HG02943 (cell line): ENCODE data around the gene HOXC5.

Experiments
- ATAC-seq: cut with Tn5 transposase; IDR thresholded peaks from one replicate; pipeline ENCODE4 v1.9.1; 2021; ENCODE audit warnings: mild to moderate bottlenecking, low read depth, moderate library complexity; ENCODE audit not compliant: unreplicated experiment

Gene HOXC5

DNA sequence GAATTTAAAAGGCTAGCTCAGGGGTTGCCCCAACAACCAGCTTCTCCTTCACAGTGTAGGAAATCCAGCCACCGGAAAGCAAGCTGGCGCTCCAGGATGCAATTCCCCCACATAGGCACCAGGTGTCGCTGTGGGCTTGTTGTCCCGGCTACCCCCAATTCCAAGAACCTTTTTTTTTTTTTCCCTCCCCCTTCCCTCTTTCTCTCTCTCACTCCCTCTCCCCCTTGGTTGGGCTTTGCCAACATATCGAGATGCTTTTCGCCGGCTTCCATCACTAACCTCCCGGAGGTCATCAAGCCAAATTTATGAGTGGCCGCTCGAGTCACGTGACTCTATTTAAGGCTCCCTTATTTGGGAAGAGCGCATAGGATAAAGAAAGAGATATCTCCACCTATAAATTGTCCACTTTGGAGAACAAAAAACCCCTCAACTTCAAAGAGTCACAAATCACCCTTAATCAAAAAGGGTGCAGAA is at the start of gene HOXC5:
TSS of gene HOXC5 (plus strand) at position 424 of the 474 bp plus-strand sequence. CDS start 73 bp downstream, outside the sequence.
- no peak for ATAC-seq

DNA sequence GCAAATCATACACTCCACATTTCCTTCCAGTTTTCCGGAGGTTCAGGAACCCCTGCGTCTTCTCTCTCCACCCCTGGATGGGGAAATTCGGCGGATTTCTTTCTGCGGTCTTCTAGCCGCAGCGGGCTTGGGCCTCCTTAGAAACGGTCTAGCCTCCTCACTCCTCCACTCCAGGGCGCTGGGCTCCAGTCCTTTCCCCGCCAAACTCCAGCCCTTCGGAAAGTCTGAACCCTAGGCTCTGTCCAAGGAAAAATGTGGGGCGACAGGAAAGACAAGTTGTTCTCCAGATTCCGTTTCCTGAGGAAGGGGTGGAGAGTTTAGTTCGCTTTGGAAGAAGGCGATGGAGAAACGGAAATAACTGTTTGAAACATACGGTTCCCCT is 49.3 kb upstream of the HOXC5 start:
- no peak for ATAC-seq

DNA sequence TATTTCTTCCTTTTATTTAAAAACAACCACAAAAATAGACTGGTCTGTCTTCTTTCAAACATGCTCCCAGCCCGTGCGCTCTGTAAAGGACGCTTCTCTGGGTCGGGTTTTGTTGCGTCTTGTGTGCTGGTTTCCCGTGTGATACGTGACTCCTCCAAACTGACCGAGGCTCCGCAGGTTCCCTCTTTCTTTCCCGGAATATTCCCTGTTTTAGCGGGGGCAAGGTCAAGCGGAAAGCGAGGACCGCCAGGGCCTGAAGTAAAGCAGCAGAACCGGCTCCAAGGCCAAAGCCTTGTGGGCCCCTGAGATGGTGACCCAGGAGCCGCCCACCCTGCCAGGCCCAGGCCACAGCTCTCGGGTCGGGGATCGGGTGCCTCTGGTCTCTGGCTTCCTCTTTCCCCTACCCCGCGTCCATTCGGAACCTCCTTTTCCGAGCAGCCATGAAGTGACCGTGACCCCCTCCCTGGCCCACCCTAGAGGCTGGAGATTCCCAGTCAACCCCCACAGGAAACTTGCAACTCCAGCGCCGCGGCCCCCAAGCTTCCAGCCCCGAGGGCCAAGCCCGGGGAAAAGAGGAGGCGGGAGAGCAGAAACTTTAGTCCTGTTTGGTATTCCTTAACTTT is 48.8 kb upstream of the HOXC5 start:
- ATAC-seq, result no peak

DNA sequence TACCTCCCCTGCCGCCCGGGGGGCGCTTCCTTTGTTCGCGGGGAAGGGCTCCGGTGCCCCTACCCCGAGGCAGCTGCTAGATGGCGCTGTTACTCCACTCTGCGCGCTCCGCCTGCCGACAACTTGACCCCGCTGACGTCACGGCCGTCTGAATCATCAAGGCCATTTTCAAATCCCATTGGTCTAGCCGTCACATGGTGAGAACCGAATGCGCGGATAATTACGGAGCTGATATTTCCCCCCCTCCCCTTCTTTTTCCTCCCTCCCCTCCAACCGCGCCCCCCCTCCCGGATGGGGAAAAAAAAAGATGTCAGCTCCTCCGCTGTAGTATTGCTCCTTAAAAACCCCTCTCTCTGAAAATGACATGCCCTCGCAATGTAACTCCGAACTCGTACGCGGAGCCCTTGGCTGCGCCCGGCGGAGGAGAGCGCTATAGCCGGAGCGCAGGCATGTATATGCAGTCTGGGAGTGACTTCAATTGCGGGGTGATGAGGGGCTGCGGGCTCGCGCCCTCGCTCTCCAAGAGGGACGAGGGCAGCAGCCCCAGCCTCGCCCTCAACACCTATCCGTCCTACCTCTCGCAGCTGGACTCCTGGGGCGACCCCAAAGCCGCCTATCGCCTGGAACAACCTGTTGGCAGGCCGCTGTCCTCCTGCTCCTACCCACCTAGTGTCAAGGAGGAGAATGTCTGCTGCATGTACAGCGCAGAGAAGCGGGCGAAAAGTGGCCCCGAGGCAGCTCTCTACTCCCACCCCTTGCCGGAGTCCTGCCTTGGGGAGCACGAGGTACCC is 47.8 kb upstream of the HOXC5 start, which contains the start of gene HOXC10:
TSS of gene HOXC10 (plus strand) at position 246 of the 791 bp plus-strand sequence. CDS start at position 360, 114 bp downstream.
- no peak for ATAC-seq

DNA sequence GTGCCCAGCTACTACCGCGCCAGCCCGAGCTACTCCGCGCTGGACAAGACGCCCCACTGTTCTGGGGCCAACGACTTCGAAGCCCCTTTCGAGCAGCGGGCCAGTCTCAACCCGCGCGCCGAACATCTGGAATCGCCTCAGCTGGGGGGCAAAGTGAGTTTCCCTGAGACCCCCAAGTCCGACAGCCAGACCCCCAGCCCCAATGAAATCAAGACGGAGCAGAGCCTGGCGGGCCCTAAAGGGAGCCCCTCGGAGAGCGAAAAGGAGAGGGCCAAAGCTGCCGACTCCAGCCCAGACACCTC is 47.2 kb upstream of the HOXC5 start:
- no peak for ATAC-seq

DNA sequence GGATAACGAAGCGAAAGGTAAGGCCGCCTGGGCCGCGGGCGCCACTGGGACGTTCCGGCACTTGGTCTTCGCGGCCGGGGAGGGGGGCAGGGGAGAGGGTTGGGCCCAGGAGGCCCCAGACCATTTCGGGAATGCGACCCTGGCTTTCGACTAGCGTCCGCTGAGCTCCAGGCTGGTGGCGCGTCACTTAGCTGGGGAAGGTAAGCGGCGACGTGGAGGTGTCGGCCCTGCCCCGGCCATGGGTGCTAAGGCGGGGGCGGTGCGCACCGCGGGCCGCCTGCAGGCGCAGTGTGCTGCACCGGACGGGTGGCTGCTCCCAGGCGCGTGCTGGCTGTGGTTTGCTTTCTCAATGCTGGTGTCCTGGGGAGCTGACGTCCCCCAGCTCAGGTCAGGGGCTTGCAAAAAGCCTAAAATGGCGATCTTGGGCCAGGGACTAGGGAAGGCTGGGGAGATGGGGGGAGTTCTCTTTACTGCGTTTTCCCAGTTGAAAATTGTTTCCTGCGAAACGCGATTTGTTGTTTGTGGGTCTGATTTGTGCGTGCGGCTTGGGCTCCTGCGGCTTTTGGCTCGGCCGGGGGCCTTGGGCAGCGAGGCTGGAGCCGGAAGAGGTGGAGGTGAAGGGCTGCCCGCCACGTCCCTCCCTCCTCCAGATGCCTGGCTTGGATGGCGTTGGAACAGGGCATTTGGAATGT is 46.7 kb upstream of the HOXC5 start:
- no peak for ATAC-seq

DNA sequence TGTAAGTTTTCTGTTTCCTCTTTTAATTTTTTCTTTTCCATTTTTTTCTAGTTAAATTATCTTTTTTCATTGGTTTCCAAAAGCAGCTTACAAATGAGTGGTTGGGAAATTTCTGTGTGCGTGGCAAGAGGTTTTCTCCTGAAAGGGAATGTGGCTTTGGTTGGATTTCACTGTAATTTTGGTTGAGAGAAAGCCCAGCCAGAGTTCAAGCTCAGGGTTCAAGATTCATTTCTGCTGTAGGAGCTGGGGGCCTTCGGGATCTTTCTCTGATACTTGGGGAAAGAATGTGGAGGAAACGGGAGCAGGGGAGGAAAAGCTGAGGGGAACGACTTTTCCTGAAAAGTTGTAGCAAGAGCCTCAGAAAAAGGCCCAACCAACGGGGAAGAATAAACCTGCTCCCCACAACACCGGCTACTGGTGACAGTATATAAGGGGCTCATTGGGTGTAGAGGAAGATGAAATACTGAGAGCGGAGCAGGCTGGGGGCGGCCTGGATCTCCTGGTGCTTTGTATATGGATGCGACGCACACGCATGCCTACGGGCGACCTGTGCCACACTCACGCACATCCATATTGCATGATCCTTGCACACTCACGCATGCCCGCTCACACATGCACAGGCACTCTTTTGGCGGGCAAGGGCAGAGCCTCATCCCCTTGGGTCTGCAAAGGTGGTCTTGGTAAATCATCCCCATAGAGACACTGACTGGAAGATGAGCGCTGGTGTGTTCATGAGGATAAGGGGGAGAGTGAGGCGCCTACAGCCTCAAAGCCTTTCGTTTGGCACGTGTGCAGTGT is 46.0 kb upstream of the HOXC5 start:
- ATAC-seq, result no peak

DNA sequence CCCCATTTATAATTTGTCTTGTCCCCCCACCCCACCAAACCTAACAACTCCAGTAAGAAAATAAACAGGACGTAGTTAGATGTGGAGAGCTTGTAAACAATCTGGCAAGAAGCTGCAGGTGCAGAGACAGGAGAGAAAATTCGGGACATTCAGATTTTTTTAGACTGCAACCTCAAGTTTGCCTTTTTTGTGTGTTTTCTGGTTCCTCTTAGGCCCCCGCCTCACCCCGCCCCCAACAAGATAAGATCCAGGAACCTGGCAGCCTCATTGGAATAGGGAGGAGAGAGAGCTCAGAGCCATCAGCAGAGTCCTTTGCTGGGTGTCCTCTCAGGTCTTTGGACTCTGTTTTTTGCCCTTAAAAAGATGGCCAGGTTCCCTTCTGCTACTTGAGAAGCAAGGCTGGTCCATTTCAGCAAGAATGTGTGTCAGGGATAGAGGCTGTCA is 45.0 kb upstream of the HOXC5 start:
- ATAC-seq, result no peak

DNA sequence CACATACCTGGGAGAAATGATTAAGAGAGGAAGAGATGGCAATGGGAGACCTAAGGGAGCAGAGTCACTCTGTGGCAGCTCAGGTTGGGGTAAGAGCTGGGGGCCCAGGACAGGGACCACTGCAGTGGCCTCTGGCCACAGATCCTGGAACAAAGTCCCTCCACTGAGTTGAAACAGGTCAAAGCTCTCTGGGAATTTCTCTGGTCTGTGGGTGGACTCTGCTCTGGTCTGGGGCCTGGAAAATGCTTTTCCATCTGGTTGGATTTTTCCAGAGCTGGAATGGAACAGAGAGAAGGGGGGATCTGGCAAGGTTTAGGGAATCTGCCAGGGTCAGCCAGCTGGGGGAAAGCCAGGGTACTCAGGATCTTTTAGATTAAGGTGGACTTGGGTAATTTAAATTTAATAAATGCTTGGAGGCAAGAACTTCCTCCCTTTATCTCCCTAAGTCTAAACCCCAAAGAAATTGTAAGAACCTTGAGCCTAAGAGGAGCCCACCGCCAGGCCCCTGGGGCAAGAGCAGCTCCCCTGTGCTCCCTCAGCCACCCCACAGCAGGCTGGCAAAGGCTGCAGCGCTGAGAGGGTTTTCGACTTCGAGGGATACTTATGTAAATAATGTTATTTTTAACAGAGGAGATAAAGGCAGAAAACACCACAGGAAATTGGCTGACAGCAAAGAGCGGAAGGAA is 44.2 kb upstream of the HOXC5 start:
- no peak for ATAC-seq

DNA sequence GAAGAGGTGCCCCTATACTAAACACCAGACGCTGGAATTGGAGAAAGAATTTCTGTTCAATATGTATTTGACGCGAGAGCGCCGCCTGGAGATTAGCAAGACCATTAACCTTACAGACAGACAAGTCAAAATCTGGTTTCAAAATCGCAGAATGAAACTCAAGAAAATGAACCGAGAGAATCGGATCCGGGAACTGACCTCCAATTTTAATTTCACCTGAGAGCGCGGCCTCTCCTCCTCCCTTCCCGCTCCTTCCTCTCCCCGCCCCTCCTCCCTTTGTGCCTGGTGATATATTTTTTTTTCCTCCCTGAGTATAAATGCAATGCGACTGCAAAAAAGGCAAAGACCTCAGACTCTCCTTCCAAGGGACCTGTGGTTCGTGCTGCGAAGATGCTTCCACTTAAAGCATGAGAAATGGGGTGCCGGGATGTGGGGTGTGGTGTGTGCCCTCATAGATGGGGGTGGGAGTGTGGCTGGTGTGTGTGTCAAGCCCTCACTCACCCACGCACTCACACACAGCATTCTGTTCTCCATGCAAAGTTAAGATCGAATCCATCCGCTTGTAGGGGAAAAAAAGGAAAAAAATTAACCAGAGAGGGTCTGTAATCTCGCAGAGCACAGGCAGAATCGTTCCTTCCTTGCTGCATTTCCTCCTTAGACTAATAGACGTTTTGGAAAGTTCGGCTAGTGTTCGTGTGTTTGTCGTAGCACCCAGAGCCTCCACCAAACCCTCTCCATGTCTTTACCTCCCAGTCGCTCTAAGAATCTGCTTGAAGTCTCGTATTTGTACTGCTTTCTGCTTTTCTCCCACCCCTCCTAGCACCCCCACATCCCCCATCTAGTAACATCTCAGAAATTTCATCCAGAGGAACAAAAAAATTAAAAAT is 43.4 kb upstream of the HOXC5 start:
- no peak for ATAC-seq

DNA sequence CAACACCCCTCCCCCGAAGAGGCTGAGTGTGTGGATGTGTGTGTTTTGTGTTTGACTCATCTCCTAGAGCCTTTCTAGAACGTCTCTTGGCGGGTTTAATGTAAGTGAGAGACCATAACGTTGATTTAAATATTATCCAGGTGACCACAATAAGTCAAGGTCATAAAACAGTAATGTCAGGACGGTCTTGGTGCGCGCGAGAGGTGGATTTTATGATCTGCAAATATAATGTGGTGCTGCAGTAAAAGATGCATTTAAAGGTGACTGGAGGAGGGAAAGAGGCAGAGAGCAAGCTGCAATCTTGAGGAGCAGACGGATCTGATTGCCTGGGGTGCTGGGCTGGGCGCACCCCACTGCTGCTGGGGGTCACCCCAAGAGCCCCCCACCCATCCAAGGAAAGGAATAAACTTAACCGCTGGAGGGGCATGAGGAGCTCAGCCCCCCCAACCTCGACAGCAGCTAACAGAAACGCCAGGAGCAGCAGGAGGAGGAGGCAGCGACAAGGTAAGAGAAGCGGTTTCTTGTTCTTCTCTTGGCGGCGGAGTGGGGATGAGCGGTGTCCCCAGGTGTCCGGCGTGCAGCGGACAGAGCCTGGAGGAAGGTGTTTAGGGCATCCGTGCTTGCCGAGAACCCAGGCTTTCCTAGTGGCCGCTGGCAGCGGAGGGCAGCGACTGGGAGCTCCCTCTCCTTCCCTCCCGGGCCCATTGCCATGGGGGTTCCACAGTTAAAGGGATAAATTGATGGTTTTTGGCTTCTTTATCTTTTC is 42.4 kb upstream of the HOXC5 start:
- no peak for ATAC-seq

DNA sequence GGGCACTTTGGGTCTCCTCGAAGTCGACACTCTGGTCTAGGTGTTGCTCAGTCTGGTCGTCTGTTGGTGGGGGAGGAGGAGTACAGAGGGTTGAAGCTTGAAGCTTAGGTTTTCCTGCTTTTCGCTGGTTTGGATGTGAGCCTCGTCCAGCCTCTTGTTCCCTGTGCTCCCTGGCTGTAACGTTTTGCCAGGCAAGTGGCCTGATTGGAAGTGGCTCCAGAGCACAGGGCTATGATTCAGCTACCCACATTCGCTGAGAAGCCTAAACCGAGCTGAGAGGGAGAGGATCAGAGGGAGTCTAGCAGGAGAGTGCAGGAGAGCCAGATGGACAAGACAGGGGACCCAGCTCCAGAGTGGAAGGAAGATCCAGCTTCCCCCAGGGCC is 41.8 kb upstream of the HOXC5 start:
- ATAC-seq, result no peak

DNA sequence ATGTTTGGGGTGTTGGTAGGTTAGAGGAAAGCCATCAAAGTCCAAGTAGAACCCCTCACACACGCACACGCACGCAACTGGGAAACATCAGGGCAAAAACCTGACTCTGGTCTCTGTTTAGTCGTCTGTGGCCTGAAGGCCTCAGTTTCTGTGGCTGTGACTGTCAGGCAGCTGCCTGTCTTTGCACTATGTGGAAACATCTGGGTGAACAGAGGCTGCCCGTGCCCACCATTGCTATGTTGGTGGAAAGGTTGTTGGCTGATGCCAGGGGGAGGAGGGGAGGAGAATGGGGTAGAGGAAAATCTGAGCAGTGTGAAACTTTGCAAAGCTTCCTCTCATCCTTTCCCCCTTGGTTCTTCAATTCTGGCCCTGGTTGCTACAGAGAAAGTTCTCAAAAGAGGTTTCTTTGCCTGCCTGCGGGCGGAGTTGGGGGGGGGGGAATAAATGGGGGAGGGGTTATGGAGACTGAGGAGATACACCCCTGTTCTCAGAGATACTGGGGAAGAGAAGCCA is 40.4 kb upstream of the HOXC5 start:
- ATAC-seq, result no peak

DNA sequence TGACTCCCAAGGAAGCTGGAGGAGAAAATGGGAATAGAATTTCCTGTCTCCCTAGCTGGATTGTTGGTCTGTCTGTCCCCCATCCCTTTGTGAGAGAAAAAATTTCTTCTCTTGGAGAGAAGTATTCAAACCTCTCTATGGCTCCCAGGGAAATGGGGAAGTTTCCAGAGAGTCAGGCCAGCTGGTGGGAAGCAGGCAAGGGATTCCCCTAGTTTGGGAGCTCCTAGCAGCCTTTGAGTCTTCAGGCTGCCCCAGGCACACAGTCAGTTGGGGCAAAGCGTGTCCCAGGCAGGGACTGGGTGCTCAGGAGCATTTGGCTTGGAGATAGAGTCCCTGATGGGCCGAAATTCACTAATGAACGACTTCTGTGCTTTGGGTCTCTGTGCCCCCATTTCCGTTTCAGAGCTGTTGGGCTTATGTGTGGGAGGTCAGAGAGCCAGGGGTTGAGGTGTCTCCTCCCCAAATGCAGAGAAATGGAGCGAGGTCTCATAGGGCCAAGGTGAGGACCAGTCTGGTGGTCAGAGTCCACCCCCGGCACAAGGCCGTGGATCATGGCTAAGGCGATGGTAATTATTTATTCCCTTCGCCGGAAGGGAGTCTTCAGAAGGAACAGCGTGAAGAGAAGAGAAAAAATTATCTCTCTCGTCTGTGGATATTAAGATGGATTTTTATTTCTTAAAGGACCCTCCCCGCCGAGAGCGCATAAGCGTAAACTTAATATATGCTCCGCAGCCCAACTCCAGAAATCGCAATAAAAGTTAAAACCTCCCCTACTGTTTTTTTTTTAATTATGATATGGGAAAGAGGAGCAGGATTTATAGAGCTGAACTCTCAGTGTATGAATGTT is 39.5 kb upstream of the HOXC5 start:
- ATAC-seq, result no peak

DNA sequence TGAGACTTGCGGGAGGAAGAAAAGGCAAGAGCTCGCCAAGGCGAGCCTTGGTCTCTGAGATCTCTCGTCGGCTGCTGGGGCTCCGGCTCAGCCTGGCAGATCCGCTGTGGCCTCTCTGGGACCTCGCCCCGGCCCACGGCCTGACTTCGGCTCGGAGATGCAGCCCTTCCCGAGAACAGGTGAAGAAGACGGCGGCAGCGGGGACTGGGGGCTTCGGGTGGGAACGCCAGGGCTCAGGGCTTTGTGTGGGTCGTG is 38.9 kb upstream of the HOXC5 start:
- ATAC-seq, result no peak

DNA sequence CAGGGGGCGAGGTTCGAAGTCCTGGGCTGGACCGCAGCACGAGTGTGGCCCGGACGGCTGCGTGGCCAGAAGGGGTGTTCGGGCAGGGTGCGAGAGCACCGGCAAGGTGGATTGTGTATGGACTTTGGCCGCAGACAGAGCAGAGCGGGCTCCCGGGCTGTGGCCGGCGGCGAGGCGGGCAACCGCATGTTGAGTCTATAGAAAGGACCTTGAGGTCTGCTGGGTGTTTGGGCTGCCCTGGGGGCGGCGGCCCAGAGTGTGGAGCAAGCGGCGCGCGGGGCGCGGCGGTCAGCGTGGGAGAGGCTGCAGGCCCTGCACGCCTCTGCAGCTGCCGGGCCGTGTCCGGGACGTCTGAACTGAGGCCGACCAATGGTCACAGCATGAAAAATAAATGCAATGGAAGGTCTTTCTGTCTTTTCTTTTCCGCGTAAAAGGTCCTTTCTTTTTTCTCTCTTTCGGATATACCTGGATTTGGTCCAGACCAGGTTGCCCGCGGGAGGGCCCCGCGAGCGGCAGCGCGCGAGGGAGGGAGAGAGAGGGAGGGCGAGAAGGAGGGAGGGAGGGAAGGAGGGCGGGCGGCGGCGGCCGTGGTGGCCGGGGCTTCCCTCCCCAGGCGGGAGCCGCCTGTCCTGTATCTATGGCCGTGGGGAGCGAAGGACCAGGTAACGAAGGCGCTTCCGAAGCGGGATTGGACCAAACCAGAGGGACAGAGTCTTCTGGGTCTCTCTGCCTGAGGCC is 38.4 kb upstream of the HOXC5 start:
- ATAC-seq, result no peak

DNA sequence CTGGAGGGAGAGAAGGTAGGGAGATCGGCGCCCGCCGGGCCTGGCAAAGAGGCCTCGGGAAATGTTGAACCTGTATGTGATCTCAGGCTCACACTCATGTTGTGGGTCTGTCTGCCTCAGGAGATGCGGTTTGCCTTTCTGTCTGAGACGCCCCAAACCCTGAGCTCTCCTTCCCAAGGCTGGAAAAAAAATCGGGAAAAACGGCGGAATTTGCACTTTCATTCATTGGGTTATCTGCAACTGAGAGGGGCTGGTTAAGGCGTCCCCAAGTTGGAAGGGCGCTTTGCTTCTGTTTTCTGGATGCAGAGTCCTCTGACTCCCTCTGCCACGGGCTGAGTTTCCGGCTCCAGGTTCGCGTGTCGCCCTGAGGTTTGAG is 37.9 kb upstream of the HOXC5 start:
- no peak for ATAC-seq
